WTC11 (cell line): ENCODE results near the gene FOXD1.

ENCODE experiments used
- CTCF ChIP-seq: fragments of 200-600 bp; IDR thresholded peaks from 2 replicates; pipeline ENCODE4 v1.8.0; 2022; ENCODE audit warnings: antibody characterized with exemption
- ELF4 ChIP-seq: sonication (generic); formaldehyde crosslinking; IDR thresholded peaks from 2 replicates; pipeline ENCODE4 v1.8.1; 2022; ENCODE audit warnings: low read depth, mild to moderate bottlenecking, moderate library complexity, missing genetic modification reagents
- ESRRA ChIP-seq: sonication (generic); formaldehyde crosslinking; IDR thresholded peaks from 2 replicates; pipeline ENCODE4 v1.8.1; 2022; ENCODE audit warnings: mild to moderate bottlenecking, missing genetic modification reagents, borderline replicate concordance
- HMGXB4 ChIP-seq: sonication (generic); formaldehyde crosslinking; IDR thresholded peaks from 2 replicates; pipeline ENCODE4 v1.8.1; 2023; ENCODE audit warnings: mild to moderate bottlenecking, moderate library complexity, missing genetic modification reagents
- IRF1 ChIP-seq: sonication (generic); formaldehyde crosslinking; IDR thresholded peaks from 2 replicates; pipeline ENCODE4 v1.8.0; 2023; ENCODE audit warnings: missing genetic modification reagents
- MYBL2 ChIP-seq: sonication (generic); formaldehyde crosslinking; IDR thresholded peaks from 2 replicates; pipeline ENCODE4 v1.8.1; 2023; ENCODE audit warnings: mild to moderate bottlenecking, moderate library complexity, missing genetic modification reagents
- NFE2L1 ChIP-seq: sonication (generic); formaldehyde crosslinking; IDR thresholded peaks from 2 replicates; pipeline ENCODE4 v1.8.1; 2023; ENCODE audit warnings: missing genetic modification reagents
- NR2C2 ChIP-seq: sonication (generic); formaldehyde crosslinking; IDR thresholded peaks from 2 replicates; pipeline ENCODE4 v1.8.0; 2022; ENCODE audit warnings: mild to moderate bottlenecking, missing genetic modification reagents
- NR3C1 ChIP-seq: sonication (generic); formaldehyde crosslinking; conservative IDR thresholded peaks from 2 replicates; pipeline ENCODE4 v1.8.1; 2023; ENCODE audit warnings: low read depth, mild to moderate bottlenecking, missing genetic modification reagents
- TEAD1 ChIP-seq: sonication (generic); formaldehyde crosslinking; IDR thresholded peaks from 2 replicates; pipeline ENCODE4 v1.8.0; 2022; ENCODE audit warnings: mild to moderate bottlenecking, missing genetic modification reagents
- TF ChIP-seq, protein P1 (sequence below): sonication (generic); formaldehyde crosslinking; IDR thresholded peaks from 2 replicates; pipeline ENCODE4 v1.8.0; 2022; ENCODE audit warnings: mild to moderate bottlenecking, missing genetic modification reagents
- TF ChIP-seq, protein P2 (sequence below): sonication (generic); formaldehyde crosslinking; conservative IDR thresholded peaks from 2 replicates; pipeline ENCODE4 v1.8.1; 2023; ENCODE audit warnings: mild to moderate bottlenecking, low read depth, missing genetic modification reagents, moderate library complexity

GRCh38 chr5:73448463-73449136 is at the start of gene FOXD1:
- TF ChIP-seq ESRRA (CRISPR knock-in tag) = no peak
- TF ChIP-seq NR2C2 (CRISPR knock-in tag) = no peak
- TF ChIP-seq NFE2L1 (CRISPR knock-in tag) = no peak
- no peak for TF ChIP-seq ELF4 (CRISPR knock-in tag)
- TF ChIP-seq TEAD1 (CRISPR knock-in tag) = no peak; the same call in 1 of the 2 replicates
- no peak for TF ChIP-seq HMGXB4 (CRISPR knock-in tag)
- TF ChIP-seq MYBL2 (CRISPR knock-in tag) = no peak
- TF ChIP-seq IRF1 (CRISPR knock-in tag) = no peak
- no peak for TF ChIP-seq NR3C1 (CRISPR knock-in tag)
- TF ChIP-seq CTCF = no peak
- TF ChIP-seq, protein P1, sequence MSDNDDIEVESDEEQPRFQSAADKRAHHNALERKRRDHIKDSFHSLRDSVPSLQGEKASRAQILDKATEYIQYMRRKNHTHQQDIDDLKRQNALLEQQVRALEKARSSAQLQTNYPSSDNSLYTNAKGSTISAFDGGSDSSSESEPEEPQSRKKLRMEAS (CRISPR knock-in tag) = peak; percentile 74; the same call in 1 of the 2 replicates
- TF ChIP-seq, protein P2, sequence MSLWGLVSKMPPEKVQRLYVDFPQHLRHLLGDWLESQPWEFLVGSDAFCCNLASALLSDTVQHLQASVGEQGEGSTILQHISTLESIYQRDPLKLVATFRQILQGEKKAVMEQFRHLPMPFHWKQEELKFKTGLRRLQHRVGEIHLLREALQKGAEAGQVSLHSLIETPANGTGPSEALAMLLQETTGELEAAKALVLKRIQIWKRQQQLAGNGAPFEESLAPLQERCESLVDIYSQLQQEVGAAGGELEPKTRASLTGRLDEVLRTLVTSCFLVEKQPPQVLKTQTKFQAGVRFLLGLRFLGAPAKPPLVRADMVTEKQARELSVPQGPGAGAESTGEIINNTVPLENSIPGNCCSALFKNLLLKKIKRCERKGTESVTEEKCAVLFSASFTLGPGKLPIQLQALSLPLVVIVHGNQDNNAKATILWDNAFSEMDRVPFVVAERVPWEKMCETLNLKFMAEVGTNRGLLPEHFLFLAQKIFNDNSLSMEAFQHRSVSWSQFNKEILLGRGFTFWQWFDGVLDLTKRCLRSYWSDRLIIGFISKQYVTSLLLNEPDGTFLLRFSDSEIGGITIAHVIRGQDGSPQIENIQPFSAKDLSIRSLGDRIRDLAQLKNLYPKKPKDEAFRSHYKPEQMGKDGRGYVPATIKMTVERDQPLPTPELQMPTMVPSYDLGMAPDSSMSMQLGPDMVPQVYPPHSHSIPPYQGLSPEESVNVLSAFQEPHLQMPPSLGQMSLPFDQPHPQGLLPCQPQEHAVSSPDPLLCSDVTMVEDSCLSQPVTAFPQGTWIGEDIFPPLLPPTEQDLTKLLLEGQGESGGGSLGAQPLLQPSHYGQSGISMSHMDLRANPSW (CRISPR knock-in tag) = no peak
